HepG2 (cell line): Measurements from ENCODE around the gene RPS2. TPM values are rescaled to one million over a fixed set of nuclear protein-coding genes. Genes with fewer than 3 reads are reported as not detected.

Experiments
- DPF2 ChIP-seq: sonication (generic); formaldehyde crosslinking; IDR thresholded peaks from 2 replicates; pipeline ENCODE4 v1.4.0; 2020; ENCODE audit warnings: mild to moderate bottlenecking, low read depth, missing genetic modification reagents, borderline replicate concordance
- GABPA ChIP-seq, 2 experiments: IDR thresholded peaks; 2 replicates each; pipeline ENCODE4 v1.6.1; 2011 to 2016; ENCODE audit warnings: low read depth in 2 of 2, low read length in 1 of 2, missing biosample characterization in 1 of 2, missing genetic modification characterization in 1 of 2
- GPN1 ChIP-seq: sonication (generic); formaldehyde crosslinking; IDR thresholded peaks from 2 replicates; pipeline ENCODE4 v1.5.1; 2020; ENCODE audit warnings: missing genetic modification reagents, borderline replicate concordance
- HDAC6 ChIP-seq: fragments of 200-600 bp; sonication (generic); IDR thresholded peaks from 2 replicates; pipeline ENCODE4 v1.7.0; 2017; ENCODE audit warnings: mild to moderate bottlenecking, antibody characterized with exemption, low read length, low read depth
- KMT2B ChIP-seq: IDR thresholded peaks from 2 replicates; pipeline ENCODE4 v1.6.1; 2016; ENCODE audit warnings: missing genetic modification reagents, missing compliant biosample characterization
- MBNL3 ChIP-seq: fragments of 250-450 bp; sonication (Bioruptor Pico); conservative IDR thresholded peaks from 2 replicates; pipeline ENCODE4 v1.8.0; 2022; ENCODE audit warnings: mild to moderate bottlenecking, inconsistent platforms
- NFYC ChIP-seq: IDR thresholded peaks from 2 replicates; pipeline ENCODE4 v1.6.1; 2016; ENCODE audit warnings: missing genetic modification reagents, missing compliant biosample characterization
- TAF1 ChIP-seq: sonication (generic); formaldehyde crosslinking; IDR thresholded peaks from 2 replicates; pipeline ENCODE4 v1.4.0; 2020; ENCODE audit warnings: missing genetic modification reagents
- TBP ChIP-seq: sonication (generic); formaldehyde crosslinking; IDR thresholded peaks from 2 replicates; pipeline ENCODE4 v1.5.0; 2020; ENCODE audit warnings: missing genetic modification reagents
- YEATS2 ChIP-seq: sonication (generic); formaldehyde crosslinking; IDR thresholded peaks from 2 replicates; pipeline ENCODE4 v1.4.0; 2020; ENCODE audit warnings: missing genetic modification reagents, borderline replicate concordance
- ZNF274 ChIP-seq: sonication (generic); formaldehyde crosslinking; IDR thresholded peaks from 2 replicates; pipeline ENCODE4 v1.5.1; 2020; ENCODE audit warnings: mild to moderate bottlenecking, missing genetic modification reagents
- ZNF468 ChIP-seq: sonication (generic); formaldehyde crosslinking; IDR thresholded peaks from 2 replicates; pipeline ENCODE4 v1.8.0; 2022; ENCODE audit warnings: mild to moderate bottlenecking, moderate library complexity, missing genetic modification reagents
- ZNF607 ChIP-seq: sonication (generic); formaldehyde crosslinking; IDR thresholded peaks from 2 replicates; pipeline ENCODE4 v1.5.1; 2020; ENCODE audit warnings: missing genetic modification reagents, mild to moderate bottlenecking, borderline replicate concordance
- ZNF616 ChIP-seq: sonication (generic); formaldehyde crosslinking; IDR thresholded peaks from 2 replicates; pipeline ENCODE4 v1.5.0; 2020; ENCODE audit warnings: low read depth, mild to moderate bottlenecking, missing genetic modification reagents
- ZNF768 ChIP-seq: sonication (generic); formaldehyde crosslinking; IDR thresholded peaks from 2 replicates; pipeline ENCODE4 v1.4.0; 2020; ENCODE audit warnings: missing genetic modification reagents
- ZNF775 ChIP-seq: sonication (generic); formaldehyde crosslinking; IDR thresholded peaks from 2 replicates; pipeline ENCODE4 v1.4.0; 2020; ENCODE audit warnings: missing genetic modification reagents, mild to moderate bottlenecking, moderate library complexity, borderline replicate concordance
- polyA plus RNA-seq, 8 experiments: library from polyadenylated mRNA; depleted of rRNA in 3 of 8; stranded (reverse) in 7 of 8; unstranded in 1 of 8; fragments of >200 nt; fragmentation: Illumina TruSeq in 4 of 8; extraction: Trizol in 4 of 8; gene quantifications; 2 replicates each; pipeline versions ENCODE4 v1.2.1 to v1.2.3, GENCODE V29; 2011 to 2016; ENCODE audit warnings: low read depth in 4 of 8, missing spikeins in 1 of 8, mixed read lengths in 1 of 8; ENCODE audit not compliant: insufficient read depth in 1 of 8
- total RNA-seq, 5 experiments: library from RNA; depleted of rRNA; stranded (reverse); fragments of >200 nt; fragmentation: Illumina TruSeq; extraction: Trizol; gene quantifications; 2 replicates each; pipeline ENCODE4 v1.2.3, GENCODE V29; 2016; ENCODE audit warnings: low read depth in 1 of 5
- TF ChIP-seq, protein P1 (sequence below): sonication (generic); formaldehyde crosslinking; IDR thresholded peaks from 2 replicates; pipeline ENCODE4 v1.8.1; 2023; ENCODE audit warnings: mild to moderate bottlenecking, missing genetic modification reagents
- TF ChIP-seq, protein P2 (sequence below): sonication (generic); formaldehyde crosslinking; IDR thresholded peaks from 2 replicates; pipeline ENCODE4 v1.8.1; 2023; ENCODE audit warnings: mild to moderate bottlenecking, missing genetic modification reagents, borderline replicate concordance
- TF ChIP-seq, protein P3 (sequence below): sonication (generic); formaldehyde crosslinking; IDR thresholded peaks from 2 replicates; pipeline ENCODE4 v1.4.0; 2020; ENCODE audit warnings: missing genetic modification reagents
- TF ChIP-seq, protein P4 (sequence below): sonication (generic); formaldehyde crosslinking; IDR thresholded peaks from 2 replicates; pipeline ENCODE4 v1.5.0; 2020; ENCODE audit warnings: mild to moderate bottlenecking, missing genetic modification reagents
- TF ChIP-seq, protein P5 (sequence below), 2 experiments: sonication (generic) in 1 of 2; formaldehyde crosslinking in 1 of 2; IDR thresholded peaks; 2 replicates each; pipeline versions ENCODE4 v1.4.0 to v1.6.1; 2018 to 2020; ENCODE audit warnings: missing genetic modification reagents in 2 of 2, borderline replicate concordance in 1 of 2, low read depth in 1 of 2, mild to moderate bottlenecking in 1 of 2, missing biosample characterization in 1 of 2

RPS2 gene
- total and polyA plus RNA-seq, 2 of the 13 experiments (the other 11 are each of a cell fraction or from before 2014, with no cell fraction given) = 1,908 to 4,514 TPM

DNA sequence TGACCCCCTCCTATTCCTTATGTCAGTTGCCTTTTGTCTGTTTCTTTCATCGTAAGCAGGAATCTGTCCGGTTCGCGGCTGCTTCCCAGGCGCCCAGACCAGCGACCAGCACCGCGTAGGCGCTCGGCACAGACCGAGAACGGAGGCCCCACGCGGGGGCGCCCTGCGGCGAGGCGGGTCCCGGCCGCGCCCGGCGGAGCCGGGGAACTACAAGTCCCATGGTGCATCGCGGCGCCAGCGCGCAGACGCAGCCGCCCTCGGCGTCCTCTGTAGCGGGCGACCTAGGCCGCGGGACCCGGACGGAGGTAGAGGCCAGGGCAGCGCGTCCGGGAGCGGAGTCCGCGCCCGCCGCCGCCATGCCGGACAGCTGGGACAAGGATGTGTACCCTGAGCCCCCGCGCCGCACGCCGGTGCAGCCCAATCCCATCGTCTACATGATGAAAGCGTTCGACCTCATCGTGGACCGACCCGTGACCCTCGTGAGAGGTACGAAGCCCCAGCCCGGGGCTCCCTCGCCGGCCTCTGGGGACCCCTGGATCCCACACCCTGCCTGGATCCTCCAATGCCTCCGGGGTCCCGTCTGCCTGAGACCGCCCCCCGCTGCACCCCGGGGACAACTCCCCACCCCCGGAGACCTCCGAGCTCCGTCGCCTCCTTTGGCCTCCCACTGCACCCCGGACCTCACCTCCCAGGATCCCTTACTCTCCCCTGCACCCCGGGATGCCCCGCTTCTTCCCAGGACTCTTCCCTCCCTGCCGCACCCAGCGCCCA lies 5.2 kb downstream of the RPS2 start, which contains the start of gene NDUFB10 (continued):
- TF ChIP-seq, protein P1, sequence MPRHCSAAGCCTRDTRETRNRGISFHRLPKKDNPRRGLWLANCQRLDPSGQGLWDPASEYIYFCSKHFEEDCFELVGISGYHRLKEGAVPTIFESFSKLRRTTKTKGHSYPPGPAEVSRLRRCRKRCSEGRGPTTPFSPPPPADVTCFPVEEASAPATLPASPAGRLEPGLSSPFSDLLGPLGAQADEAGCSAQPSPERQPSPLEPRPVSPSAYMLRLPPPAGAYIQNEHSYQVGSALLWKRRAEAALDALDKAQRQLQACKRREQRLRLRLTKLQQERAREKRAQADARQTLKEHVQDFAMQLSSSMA (CRISPR knock-in tag) = peak; percentile 77; the same call in 1 of the 2 replicates
- TF ChIP-seq KMT2B (CRISPR knock-in tag) = peak; percentile 55; the same call in 1 of the 2 replicates
- TF ChIP-seq HDAC6 = no peak
- peak; percentile 31; the same call in 1 of the 2 replicates for TF ChIP-seq GABPA (IDR thresholded peaks at IDR 0.05; ENCODE audit: low read depth, low read length)
- peak; percentile 54; the same call in 1 of the 2 replicates for TF ChIP-seq GABPA (CRISPR knock-in tag; IDR thresholded peaks at IDR 0.05; ENCODE audit: low read depth)
- no peak; the same call in 1 of the 2 replicates for TF ChIP-seq GPN1 (CRISPR knock-in tag)
- TF ChIP-seq, protein P2, sequence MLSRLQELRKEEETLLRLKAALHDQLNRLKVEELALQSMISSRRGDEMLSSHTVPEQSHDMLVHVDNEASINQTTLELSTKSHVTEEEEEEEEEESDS (CRISPR knock-in tag) = no peak
- peak; percentile 51; the same call in 1 of the 2 replicates for TF ChIP-seq NFYC (CRISPR knock-in tag)
- no peak for TF ChIP-seq ZNF775 (CRISPR knock-in tag)
- peak; percentile 80; the same call in 1 of the 2 replicates for TF ChIP-seq ZNF274 (CRISPR knock-in tag)
- no peak for TF ChIP-seq DPF2
- TF ChIP-seq, protein P3, sequence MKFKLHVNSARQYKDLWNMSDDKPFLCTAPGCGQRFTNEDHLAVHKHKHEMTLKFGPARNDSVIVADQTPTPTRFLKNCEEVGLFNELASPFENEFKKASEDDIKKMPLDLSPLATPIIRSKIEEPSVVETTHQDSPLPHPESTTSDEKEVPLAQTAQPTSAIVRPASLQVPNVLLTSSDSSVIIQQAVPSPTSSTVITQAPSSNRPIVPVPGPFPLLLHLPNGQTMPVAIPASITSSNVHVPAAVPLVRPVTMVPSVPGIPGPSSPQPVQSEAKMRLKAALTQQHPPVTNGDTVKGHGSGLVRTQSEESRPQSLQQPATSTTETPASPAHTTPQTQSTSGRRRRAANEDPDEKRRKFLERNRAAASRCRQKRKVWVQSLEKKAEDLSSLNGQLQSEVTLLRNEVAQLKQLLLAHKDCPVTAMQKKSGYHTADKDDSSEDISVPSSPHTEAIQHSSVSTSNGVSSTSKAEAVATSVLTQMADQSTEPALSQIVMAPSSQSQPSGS (CRISPR knock-in tag) = peak; percentile 74; the same call in 1 of the 2 replicates
- TF ChIP-seq ZNF768 (CRISPR knock-in tag) = peak; percentile 70; the same call in 1 of the 2 replicates
- TF ChIP-seq, protein P4, sequence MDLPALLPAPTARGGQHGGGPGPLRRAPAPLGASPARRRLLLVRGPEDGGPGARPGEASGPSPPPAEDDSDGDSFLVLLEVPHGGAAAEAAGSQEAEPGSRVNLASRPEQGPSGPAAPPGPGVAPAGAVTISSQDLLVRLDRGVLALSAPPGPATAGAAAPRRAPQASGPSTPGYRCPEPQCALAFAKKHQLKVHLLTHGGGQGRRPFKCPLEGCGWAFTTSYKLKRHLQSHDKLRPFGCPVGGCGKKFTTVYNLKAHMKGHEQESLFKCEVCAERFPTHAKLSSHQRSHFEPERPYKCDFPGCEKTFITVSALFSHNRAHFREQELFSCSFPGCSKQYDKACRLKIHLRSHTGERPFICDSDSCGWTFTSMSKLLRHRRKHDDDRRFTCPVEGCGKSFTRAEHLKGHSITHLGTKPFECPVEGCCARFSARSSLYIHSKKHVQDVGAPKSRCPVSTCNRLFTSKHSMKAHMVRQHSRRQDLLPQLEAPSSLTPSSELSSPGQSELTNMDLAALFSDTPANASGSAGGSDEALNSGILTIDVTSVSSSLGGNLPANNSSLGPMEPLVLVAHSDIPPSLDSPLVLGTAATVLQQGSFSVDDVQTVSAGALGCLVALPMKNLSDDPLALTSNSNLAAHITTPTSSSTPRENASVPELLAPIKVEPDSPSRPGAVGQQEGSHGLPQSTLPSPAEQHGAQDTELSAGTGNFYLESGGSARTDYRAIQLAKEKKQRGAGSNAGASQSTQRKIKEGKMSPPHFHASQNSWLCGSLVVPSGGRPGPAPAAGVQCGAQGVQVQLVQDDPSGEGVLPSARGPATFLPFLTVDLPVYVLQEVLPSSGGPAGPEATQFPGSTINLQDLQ (CRISPR knock-in tag) = peak; percentile 55; the same call in 1 of the 2 replicates
- peak; percentile 91 for TF ChIP-seq ZNF607 (CRISPR knock-in tag)
- TF ChIP-seq ZNF468 (CRISPR knock-in tag) = no peak
- TF ChIP-seq, protein P5, sequence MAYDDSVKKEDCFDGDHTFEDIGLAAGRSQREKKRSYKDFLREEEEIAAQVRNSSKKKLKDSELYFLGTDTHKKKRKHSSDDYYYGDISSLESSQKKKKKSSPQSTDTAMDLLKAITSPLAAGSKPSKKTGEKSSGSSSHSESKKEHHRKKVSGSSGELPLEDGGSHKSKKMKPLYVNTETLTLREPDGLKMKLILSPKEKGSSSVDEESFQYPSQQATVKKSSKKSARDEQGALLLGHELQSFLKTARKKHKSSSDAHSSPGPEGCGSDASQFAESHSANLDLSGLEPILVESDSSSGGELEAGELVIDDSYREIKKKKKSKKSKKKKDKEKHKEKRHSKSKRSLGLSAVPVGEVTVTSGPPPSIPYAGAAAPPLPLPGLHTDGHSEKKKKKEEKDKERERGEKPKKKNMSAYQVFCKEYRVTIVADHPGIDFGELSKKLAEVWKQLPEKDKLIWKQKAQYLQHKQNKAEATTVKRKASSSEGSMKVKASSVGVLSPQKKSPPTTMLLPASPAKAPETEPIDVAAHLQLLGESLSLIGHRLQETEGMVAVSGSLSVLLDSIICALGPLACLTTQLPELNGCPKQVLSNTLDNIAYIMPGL (CRISPR knock-in tag; IDR thresholded peaks at IDR 0.05; ENCODE audit: borderline replicate concordance in 1 of 2, low read depth in 1 of 2) = peak; percentile 92
- no peak for TF ChIP-seq MBNL3 (CRISPR knock-in tag)
- TF ChIP-seq TAF1 = peak; percentile 96
- TF ChIP-seq YEATS2 (CRISPR knock-in tag) = peak; percentile 71
- peak; percentile 88; the same call in 1 of the 2 replicates for TF ChIP-seq TBP (CRISPR knock-in tag)
- 0 out of 2 replicates have a peak, but pooled peaks have one; percentile 37 for TF ChIP-seq ZNF616 (CRISPR knock-in tag)
